GM12891 (cell line): ENCODE measurements around the gene ZNF385B.

ENCODE experiments used
- PAX5 ChIP-seq: IDR thresholded peaks from 2 replicates; pipeline ENCODE4 v1.6.1; 2011; ENCODE audit warnings: low read length, moderate library complexity, mild to moderate bottlenecking; ENCODE audit not compliant: insufficient read depth, severe bottlenecking
- POLR2A ChIP-seq: IDR thresholded peaks from 2 replicates; pipeline ENCODE4 v1.6.1; 2011; ENCODE audit warnings: low read depth, low read length, control low read depth
- POLR2AphosphoS5 ChIP-seq: IDR thresholded peaks from 2 replicates; pipeline ENCODE4 v1.6.1; 2011; ENCODE audit warnings: low read depth, low read length, control low read depth
- POU2F2 ChIP-seq: IDR thresholded peaks from 2 replicates; pipeline ENCODE4 v1.6.1; 2011; ENCODE audit warnings: low read depth, mild to moderate bottlenecking, control low read depth, low read length, moderate library complexity
- SPI1 ChIP-seq: IDR thresholded peaks from 2 replicates; pipeline ENCODE4 v1.6.1; 2011; ENCODE audit warnings: low read depth, low read length, control low read depth
- TAF1 ChIP-seq: IDR thresholded peaks from 2 replicates; pipeline ENCODE4 v1.6.1; 2011; ENCODE audit warnings: low read depth, low read length, control low read depth

GRCh38 chr2:179533875-179534274 lies 327.5 kb downstream of the ZNF385B start:
- TF ChIP-seq POLR2A (no peak), POLR2AphosphoS5 (no peak), SPI1 (no peak), PAX5 (no peak), TAF1 (no peak), POU2F2 (no peak)
